Duodenal mucosa (tissue), 2 donors: ENCODE measurements around the gene ARV1.
"Not testable (repeated sequence)": the region's sequence is repeated elsewhere in the genome, so short reads cannot be mapped to it uniquely, and the experiment has no call there.

Experiments used
- H3K27ac ChIP-seq: one replicate; pipeline ENCODE4 v1.7.0; 2013; ENCODE audit warnings: low read depth, low read length
- H3K27me3 ChIP-seq, 2 donors: one replicate each; pipeline ENCODE4 v1.7.0; 2013; ENCODE audit warnings: low read length in 2 of 2, control low read depth in 1 of 2; ENCODE audit not compliant: insufficient read depth in 2 of 2, control insufficient read depth in 1 of 2
- H3K36me3 ChIP-seq, 2 donors: one replicate each; pipeline ENCODE4 v1.7.0; 2013; ENCODE audit warnings: low read length in 2 of 2, control low read depth in 1 of 2; ENCODE audit not compliant: insufficient read depth in 2 of 2, control insufficient read depth in 1 of 2
- H3K4me1 ChIP-seq, 2 donors: one replicate each; pipeline ENCODE4 v1.7.0; 2013; ENCODE audit warnings: low read length in 2 of 2, control low read depth in 1 of 2; ENCODE audit not compliant: insufficient read depth in 2 of 2, control insufficient read depth in 1 of 2
- H3K4me3 ChIP-seq, 2 donors: one replicate each; pipeline ENCODE4 v1.7.0; 2013; ENCODE audit warnings: low read length in 2 of 2, low read depth in 1 of 2
- H3K9ac ChIP-seq, 2 donors: one replicate each; pipeline ENCODE4 v1.7.0; 2013; ENCODE audit warnings: low read length in 2 of 2, low read depth in 1 of 2
- H3K9me3 ChIP-seq, 2 donors: one replicate each; pipeline ENCODE4 v1.7.0; 2013; ENCODE audit warnings: low read length in 2 of 2, control low read depth in 1 of 2; ENCODE audit not compliant: control insufficient read depth in 1 of 2

The ARV1 gene

GRCh38 chr1:230975636-230976035 lies 3.3 kb upstream of the ARV1 start:
- H3K4me3 ChIP-seq, result no peak overlapping the region
- peaks cover 17 to 39% of the 10 kb centered on the region in 2 donors for H3K4me1 ChIP-seq
- H3K36me3 ChIP-seq, result peaks cover 9% of the 10 kb centered on the region in 2 donors
- no peak overlapping the region for H3K27ac ChIP-seq
- H3K9me3 ChIP-seq, result no peaks in the 10 kb centered on the region
- no peak overlapping the region for H3K9ac ChIP-seq
- H3K27me3 ChIP-seq, result no peaks in the 10 kb centered on the region

GRCh38 chr1:230976360-230976759 lies 2.5 kb upstream of the ARV1 start:
- no peak overlapping the region for H3K9ac ChIP-seq
- H3K4me3 ChIP-seq, result no peak overlapping the region
- no peak overlapping the region for H3K27ac ChIP-seq
- H3K4me1 ChIP-seq, result peaks cover 17 to 39% of the 10 kb centered on the region in 2 donors
- no peaks in the 10 kb centered on the region for H3K9me3 ChIP-seq
- H3K27me3 ChIP-seq, result no peaks in the 10 kb centered on the region
- H3K36me3 ChIP-seq, result peaks cover 9% of the 10 kb centered on the region in 2 donors

GRCh38 chr1:230976825-230977747 lies 1.8 kb upstream of the ARV1 start:
- H3K27me3 ChIP-seq, result no peaks in the 10 kb centered on the region
- no peaks in the 10 kb centered on the region for H3K9me3 ChIP-seq
- H3K9ac ChIP-seq, result peak overlapping the region; percentile 12 to 46
- H3K27ac ChIP-seq, result no peak overlapping the region
- H3K4me3 ChIP-seq, result peak overlapping the region; percentile 73 to 95
- peaks cover 9% of the 10 kb centered on the region in 2 donors for H3K36me3 ChIP-seq
- peaks cover 17 to 36% of the 10 kb centered on the region in 2 donors for H3K4me1 ChIP-seq

GRCh38 chr1:230977761-230978490 lies 968 bp upstream of the ARV1 start:
- H3K27me3 ChIP-seq, result no peaks in the 10 kb centered on the region
- peaks cover 17 to 28% of the 10 kb centered on the region in 2 donors for H3K4me1 ChIP-seq
- peaks cover 9% of the 10 kb centered on the region in 2 donors for H3K36me3 ChIP-seq
- no peaks in the 10 kb centered on the region for H3K9me3 ChIP-seq
- no peak overlapping the region for H3K27ac ChIP-seq
- peak overlapping the region; percentile 46 to 52 for H3K9ac ChIP-seq
- peak overlapping the region; percentile 73 to 95 for H3K4me3 ChIP-seq

- Histone ChIP-seq H3K27me3 (no peaks in the 10 kb centered on the region), H3K4me3 (peak overlapping the region; percentile 83 to 95), H3K36me3 (peaks cover 9% of the 10 kb centered on the region in 2 donors), H3K4me1 (peaks cover 17 to 21% of the 10 kb centered on the region in 2 donors), H3K27ac (no peak overlapping the region), H3K9ac (peak overlapping the region; percentile 74 to 76), H3K9me3 (no peaks in the 10 kb centered on the region)
Observed at GRCh38 chr1:230979389-230979716, 459 bp downstream of the ARV1 start.

- Histone ChIP-seq H3K36me3 (peaks cover 9% of the 10 kb centered on the region in 2 donors), H3K4me3 (peak overlapping the region; percentile 83 to 95), H3K9ac (peak overlapping the region; percentile 74 to 76)
Observed at GRCh38 chr1:230979952-230980351, 1.1 kb downstream of the ARV1 start.

GRCh38 chr1:230982696-230983095 lies 3.8 kb downstream of the ARV1 start:
- Histone ChIP-seq H3K9ac (no peak overlapping the region), H3K27me3 (no peaks in the 10 kb centered on the region), H3K27ac (no peak overlapping the region), H3K4me1 (peaks cover 25 to 32% of the 10 kb centered on the region in 2 donors), H3K9me3 (no peaks in the 10 kb centered on the region), H3K36me3 (peaks cover 0 to 4% of the 10 kb centered on the region in 2 donors), H3K4me3 (no peak overlapping the region)

More at GRCh38 chr1:230979952-230980351, 1.1 kb downstream of the ARV1 start:
- Histone ChIP-seq H3K27me3 (no peaks in the 10 kb centered on the region), H3K4me1 (peaks cover 17 to 25% of the 10 kb centered on the region in 2 donors), H3K9me3 (no peaks in the 10 kb centered on the region), H3K27ac (no peak overlapping the region)

- H3K4me1 ChIP-seq, result peaks cover 26 to 31% of the 10 kb centered on the region in 2 donors
- no peak overlapping the region for H3K9ac ChIP-seq
- no peak overlapping the region for H3K27ac ChIP-seq
- H3K36me3 ChIP-seq, result peaks cover 0 to 4% of the 10 kb centered on the region in 2 donors
- no peaks in the 10 kb centered on the region for H3K9me3 ChIP-seq
- H3K4me3 ChIP-seq, result no peak overlapping the region
- H3K27me3 ChIP-seq, result no peaks in the 10 kb centered on the region
Observed at GRCh38 chr1:230983811-230984210, 4.9 kb downstream of the ARV1 start.

GRCh38 chr1:230984622-230985515 lies 6.0 kb downstream of the ARV1 start:
- H3K4me1 ChIP-seq, result peaks cover 19 to 26% of the 10 kb centered on the region in 2 donors
- H3K9me3 ChIP-seq, H3K36me3 ChIP-seq, H3K27ac ChIP-seq, H3K27me3 ChIP-seq, H3K9ac ChIP-seq, H3K4me3 ChIP-seq: not testable (repeated sequence)
